Right lobe of liver (tissue), 4 donors: ENCODE measurements around the gene NPLOC4.
A peak's percentile ranks its signal among the peaks of the same experiment; 100 is the strongest.

ENCODE experiments used
- CTCF ChIP-seq, 4 donors: fragments of 200-600 bp in 3 of 4; fragments of 450-650 bp in 1 of 4; IDR thresholded peaks; one replicate each; pipeline versions ENCODE4 v1.5.1 to v1.8.0; 2016 to 2022; ENCODE audit warnings: antibody characterized with exemption in 4 of 4, mild to moderate bottlenecking in 2 of 4
- POLR2A ChIP-seq: fragments of 450-650 bp; IDR thresholded peaks from one replicate; pipeline ENCODE4 v1.6.1; 2017; ENCODE audit warnings: antibody characterized with exemption, mild to moderate bottlenecking
- donor health status: DM: no; HTN: no; CAD: no.
- donor health status: DM: no; HTN: no; CAD: no.
- donor health status: DM: no; HTN: yes; CAD: no.

- TF ChIP-seq CTCF (IDR thresholded peaks at IDR 0.05), result no peak
- TF ChIP-seq POLR2A, result peak; percentile 59
Observed at GRCh38 chr17:81508639-81509206, 128.2 kb downstream of the NPLOC4 start.
